OCI-LY7 (cell line): ENCODE results near the gene CDKN2B-AS1. TPM values are rescaled to one million over a fixed set of nuclear protein-coding genes. Genes with fewer than 3 reads are reported as not detected.
A peak's percentile ranks its signal among the peaks of the same experiment; 100 is the strongest.

Experiments
- BruUV-seq: library from RNA; stranded (reverse); fragments of 400-500 nt; replicated peaks from 2 replicates; lab custom pipeline; 2021; lab: Mats Ljungman, UMichigan
- CTCF ChIA-PET: fragments of 300-600 bp; sonication (Branson Sonifier 250); formaldehyde crosslinking; loops from one replicate; lab custom pipeline; 2022; ENCODE audit warnings: antibody characterized with exemption; ENCODE audit not compliant: unreplicated experiment; lab: Charles Lee
- POLR2A ChIA-PET: fragments of 300-600 bp; sonication (Branson Sonifier 250); formaldehyde crosslinking; loops from one replicate; lab custom pipeline; 2022; ENCODE audit warnings: antibody characterized with exemption; lab: Charles Lee
- DNase-seq: peaks from one replicate; pipeline ENCODE4 v3.0.0-alpha.2; 2015; ENCODE audit warnings: low spot score
- H2AFZ ChIP-seq: fragments of 200-600 bp; sonication (generic), shearing (Covaris generic); 2 replicates; pipeline ENCODE4 v1.6.1; 2014; ENCODE audit warnings: mild to moderate bottlenecking, antibody characterized with exemption, low read length, moderate library complexity
- H3K27ac ChIP-seq: fragments of 200-600 bp; sonication (generic); 2 replicates; pipeline ENCODE4 v1.5.1; 2014; ENCODE audit warnings: mixed run types, low read depth, mild to moderate bottlenecking, moderate library complexity, low read length, inconsistent platforms; ENCODE audit not compliant: poor library complexity, severe bottlenecking
- H3K36me3 ChIP-seq: fragments of 200-600 bp; sonication (generic); 2 replicates; pipeline ENCODE4 v1.6.1; 2014; ENCODE audit warnings: mild to moderate bottlenecking, antibody characterized with exemption, low read length, moderate library complexity, mixed read lengths; ENCODE audit not compliant: insufficient read depth
- H3K4me1 ChIP-seq: fragments of 200-600 bp; sonication (generic); 2 replicates; pipeline ENCODE4 v1.5.1; 2014; ENCODE audit warnings: mild to moderate bottlenecking, low read length; ENCODE audit not compliant: insufficient read depth, poor library complexity, severe bottlenecking
- H3K4me2 ChIP-seq: fragments of 200-600 bp; sonication (generic); 2 replicates; pipeline ENCODE4 v1.6.1; 2014; ENCODE audit warnings: mild to moderate bottlenecking, low read length
- H3K4me3 ChIP-seq: fragments of 200-600 bp; sonication (generic); 2 replicates; pipeline ENCODE4 v1.5.1; 2014; ENCODE audit warnings: mild to moderate bottlenecking, low read depth, low read length; ENCODE audit not compliant: poor library complexity, severe bottlenecking
- H3K79me2 ChIP-seq: fragments of 200-600 bp; sonication (generic); 2 replicates; pipeline ENCODE4 v1.6.1; 2016; ENCODE audit warnings: low read depth, mild to moderate bottlenecking, low read length, moderate library complexity, mixed read lengths; ENCODE audit not compliant: insufficient read depth
- H3K9me2 ChIP-seq: fragments of 200-600 bp; sonication (generic); 2 replicates; pipeline ENCODE4 v1.6.1; 2016; ENCODE audit warnings: mild to moderate bottlenecking, low read length, mixed read lengths; ENCODE audit not compliant: insufficient read depth
- H3K9me3 ChIP-seq: fragments of 200-600 bp; sonication (generic); 2 replicates; pipeline ENCODE4 v1.6.1; 2014; ENCODE audit warnings: mild to moderate bottlenecking, mixed run types, low read length, mixed read lengths
- H4K20me1 ChIP-seq: fragments of 200-600 bp; sonication (generic); 2 replicates; pipeline ENCODE4 v1.6.1; 2014; ENCODE audit warnings: mild to moderate bottlenecking, antibody characterized with exemption, low read length, moderate library complexity, mixed read lengths; ENCODE audit not compliant: insufficient read depth
- CTCF ChIP-seq: fragments of 200-600 bp; sonication (generic); conservative IDR thresholded peaks from 2 replicates; pipeline ENCODE4 v1.5.1; 2014; ENCODE audit warnings: mild to moderate bottlenecking, antibody characterized with exemption, low read length, moderate library complexity, mixed read lengths
- EZH2phosphoT487 ChIP-seq: fragments of 200-600 bp; sonication (generic); IDR thresholded peaks from 2 replicates; pipeline ENCODE4 v1.6.1; 2018; ENCODE audit warnings: low read depth, borderline replicate concordance, mild to moderate bottlenecking, mixed run types, antibody characterized with exemption, low read length, moderate library complexity, mixed read lengths
- intact Hi-C: fragments of 100-400 bp; cut with micrococcal nuclease; formaldehyde crosslinking; loops from one replicate; pipeline ENCODE4 v1.10.0; 2022; ENCODE audit not compliant: unreplicated experiment
- total RNA-seq, 2 experiments: library from RNA; depleted of rRNA in 1 of 2; stranded (reverse); fragments of >200 nt in 1 of 2; shearing (Covaris generic) in 1 of 2; gene quantifications; 2 replicates each; pipeline ENCODE4 v1.2.3, GENCODE V29; 2014 to 2022

CDKN2B-AS1 gene
- total RNA-seq, 2 experiments from 2014 or later, result 20.4 to 24.3 TPM

GRCh38 chr9:22097707-22098106 lies 103.1 kb downstream of the CDKN2B-AS1 start:
- no peaks in the 10 kb centered on the region for H3K36me3 ChIP-seq
- POLR2A ChIA-PET, result no interaction called here
- no peaks in the 10 kb centered on the region for H3K9me2 ChIP-seq
- H4K20me1 ChIP-seq, result no peaks in the 10 kb centered on the region
- intact Hi-C loops, result no loop called here
- H3K27ac ChIP-seq, result no peak overlapping the region
- CTCF ChIA-PET, result no interaction called here
- H3K4me3 ChIP-seq, result no peak overlapping the region
- no peak for TF ChIP-seq EZH2phosphoT487
- TF ChIP-seq CTCF, result no peak
- no peak overlapping the region for H3K4me2 ChIP-seq
- no TSS peak for BruUV-seq
- no peaks in the 10 kb centered on the region for H3K4me1 ChIP-seq
- DNase-seq, result no peak
- no peaks in the 10 kb centered on the region for H3K79me2 ChIP-seq
- no peak overlapping the region for H2AFZ ChIP-seq
- H3K9me3 ChIP-seq, result no peaks in the 10 kb centered on the region

GRCh38 chr9:22098643-22099332 lies 104.2 kb downstream of the CDKN2B-AS1 start:
- intact Hi-C loops, result no loop called here
- H4K20me1 ChIP-seq, result no peaks in the 10 kb centered on the region
- CTCF ChIA-PET, result no interaction called here
- no peaks in the 10 kb centered on the region for H3K9me2 ChIP-seq
- TF ChIP-seq EZH2phosphoT487 (no peak), CTCF (no peak)
- H3K27ac ChIP-seq, result no peak overlapping the region
- BruUV-seq, result no TSS peak
- H3K4me1 ChIP-seq, result no peaks in the 10 kb centered on the region
- H3K79me2 ChIP-seq, result no peaks in the 10 kb centered on the region
- H3K9me3 ChIP-seq, result no peaks in the 10 kb centered on the region
- no peak for DNase-seq
- no peak overlapping the region for H3K4me2 ChIP-seq
- H2AFZ ChIP-seq, result no peak overlapping the region
- no peaks in the 10 kb centered on the region for H3K36me3 ChIP-seq
- POLR2A ChIA-PET, result no interaction called here
- no peak overlapping the region for H3K4me3 ChIP-seq

- no peaks in the 10 kb centered on the region for H3K36me3 ChIP-seq
- intact Hi-C loops, result no loop called here
- CTCF ChIA-PET, result no interaction called here
These were observed 106.0 kb downstream of the CDKN2B-AS1 start for GRCh38 chr9:22100626-22101025.

More at GRCh38 chr9:22100626-22101025, 106.0 kb downstream of the CDKN2B-AS1 start:
- no peaks in the 10 kb centered on the region for H3K79me2 ChIP-seq
- H2AFZ ChIP-seq, result no peak overlapping the region
- H3K4me2 ChIP-seq, result no peak overlapping the region
- H3K27ac ChIP-seq, result no peak overlapping the region
- no TSS peak for BruUV-seq
- no peaks in the 10 kb centered on the region for H3K9me2 ChIP-seq
- H3K9me3 ChIP-seq, result no peaks in the 10 kb centered on the region
- H4K20me1 ChIP-seq, result no peaks in the 10 kb centered on the region
- POLR2A ChIA-PET, result interaction anchor here (0.9 kb wide), 1 partner anchor 18 kb away, joined by 5 read pairs; no protein-coding TSS in a partner anchor
- TF ChIP-seq EZH2phosphoT487, result no peak
- peak; percentile 57 for TF ChIP-seq CTCF
- H3K4me1 ChIP-seq, result peaks cover 10% of the 10 kb centered on the region
- peak; percentile 9 for DNase-seq
- H3K4me3 ChIP-seq, result no peak overlapping the region
